Measurements from ENCODE around the gene CBX6. TPM values are rescaled to one million over a fixed set of nuclear protein-coding genes. Genes with fewer than 3 reads are reported as not detected.
"Not testable (repeated sequence)": the region's sequence is repeated elsewhere in the genome, so short reads cannot be mapped to it uniquely, and the experiment has no call there.

Gene CBX6
- total and polyA plus RNA-seq, 10 donors, result 10.2 to 72.2 (median 38.7) TPM

DNA sequence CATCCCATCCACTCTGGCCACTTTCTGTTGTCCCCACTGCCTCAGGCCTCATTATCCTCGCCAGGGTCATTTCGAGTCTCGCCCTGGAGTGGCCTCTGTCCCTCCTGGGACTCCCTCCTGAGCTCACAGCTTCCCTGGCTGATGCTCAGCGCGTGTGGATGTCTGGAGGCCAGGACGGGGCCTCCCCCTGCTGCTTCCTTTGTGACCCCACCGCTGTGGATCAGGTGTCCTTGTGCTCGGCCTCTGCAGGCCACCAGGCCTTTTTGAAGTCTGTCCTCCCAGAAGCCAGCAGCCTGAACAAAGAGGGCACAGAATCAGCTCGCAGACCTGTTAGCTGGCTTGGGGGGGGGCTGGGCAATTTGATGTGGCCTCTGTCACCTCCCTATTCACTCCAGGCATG, 13.5 kb downstream of the CBX6 start:
- H3K36me3 ChIP-seq, result peaks cover 0 to 7% (median 0%) of the 10 kb centered on the region in 6 donors
- 68 to 77% (median 71%) methylated on average over 7 to 9 of the region's 9 CpGs for WGBS, 5 donors
- TF ChIP-seq POLR2A (IDR thresholded peaks at IDR 0.05), result no peak
- TF ChIP-seq POLR2AphosphoS5 (IDR thresholded peaks at IDR 0.05), result peak in 1 of 3 donors; percentile 50
- H3K27ac ChIP-seq, result no peak overlapping the region
- no peaks in the 10 kb centered on the region for H3K9me3 ChIP-seq
- no peaks in the 10 kb centered on the region for H3K27me3 ChIP-seq (replicated peaks in 1 of 7)
- H3K4me1 ChIP-seq, result peaks cover 6 to 25% (median 17%) of the 10 kb centered on the region in 6 donors
- no peak overlapping the region for H3K4me3 ChIP-seq
- no peak for DNase-seq
- intact Hi-C loops (cut with DNase I; ENCODE audit: low total_unique reads), result loop anchor here (5.0 kb wide), 1 partner anchor 76 kb away; no protein-coding TSS in a partner anchor

DNA sequence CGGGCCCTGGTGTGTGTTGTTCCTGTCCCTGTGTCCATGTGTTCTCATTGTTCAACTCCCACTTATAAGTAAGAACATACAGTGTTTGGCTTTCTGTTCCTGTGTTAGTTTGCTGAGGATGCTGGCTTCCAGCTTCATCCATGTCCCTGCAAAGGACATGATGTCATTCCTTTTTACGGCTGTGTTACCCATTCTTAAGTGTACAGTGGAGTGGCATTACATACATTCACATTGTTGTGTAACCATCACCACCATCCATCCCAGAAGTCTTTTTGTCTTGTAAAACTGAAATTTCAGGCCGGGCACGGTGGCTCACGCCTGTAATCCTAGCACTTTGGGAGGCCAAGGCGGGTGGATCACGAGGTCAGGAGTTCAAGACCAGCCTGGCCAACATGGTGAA, 17.5 kb downstream of the CBX6 start:
- H3K4me1 ChIP-seq; DNase-seq; H3K36me3 ChIP-seq; H3K27ac ChIP-seq; H3K9me3 ChIP-seq; H3K4me3 ChIP-seq; H3K27me3 ChIP-seq (replicated peaks in 1 of 7); intact Hi-C loops (cut with DNase I; ENCODE audit: low total_unique reads): not testable (repeated sequence)
- 80 to 89% (median 85%) methylated on average over 7 of the region's 7 CpGs for WGBS, 5 donors

DNA sequence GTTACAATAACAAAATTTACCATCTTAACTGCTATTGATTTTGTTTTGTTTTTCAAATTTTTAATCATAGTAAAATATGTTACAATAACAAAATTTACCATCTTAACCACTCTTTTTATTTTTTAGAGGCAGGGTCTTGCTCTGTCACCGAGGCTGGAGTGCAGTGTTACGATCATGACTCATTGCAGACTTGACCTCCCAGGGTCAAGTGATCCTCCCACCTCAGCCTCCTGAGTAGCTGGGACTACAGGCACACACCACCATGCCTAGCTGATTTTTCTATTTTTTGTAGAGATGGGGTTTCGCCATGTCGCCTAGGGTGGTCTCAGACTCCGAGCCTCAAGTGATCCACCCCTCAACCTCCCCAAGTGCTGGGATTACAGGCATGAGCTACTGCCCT, 18.1 kb downstream of the CBX6 start:
- not testable (repeated sequence) for DNase-seq; H3K27me3 ChIP-seq (replicated peaks in 1 of 7)
- WGBS, 5 donors, result 77 to 84% (median 83%) methylated on average over 5 of the region's 5 CpGs

DNA sequence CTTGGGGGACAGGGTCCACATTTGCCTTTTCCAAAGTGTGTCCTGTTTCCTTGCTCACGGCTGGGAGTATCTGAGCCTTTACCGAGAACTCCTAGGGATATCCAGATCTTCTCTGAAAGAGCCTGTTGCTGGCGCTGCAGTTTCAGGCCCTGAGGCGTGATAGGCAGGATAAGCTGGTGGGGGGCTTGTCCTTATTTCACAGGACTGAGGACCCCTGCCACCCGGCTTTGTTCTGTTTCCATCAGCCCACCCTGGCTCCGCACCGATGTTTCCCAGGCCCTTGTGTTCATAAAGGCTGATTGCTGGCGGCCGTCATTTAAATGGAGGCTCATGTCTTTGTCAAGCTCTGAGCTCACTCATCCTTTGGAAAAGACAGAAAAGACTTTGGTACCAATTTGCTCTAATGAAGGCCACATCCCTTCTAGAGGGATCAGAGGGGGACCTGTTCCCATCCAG, 18.8 kb downstream of the CBX6 start:
- H3K27me3 ChIP-seq (replicated peaks in 1 of 7), result peaks cover 0 to 7% (median 0%) of the 10 kb centered on the region in 7 donors
- intact Hi-C loops (cut with DNase I; ENCODE audit: low total_unique reads), result no loop called here
- WGBS, 5 donors, result 77 to 82% (median 81%) methylated on average over 9 of the region's 9 CpGs

More for the DNA sequence above, 18.1 kb downstream of the CBX6 start:
- H3K27ac ChIP-seq; intact Hi-C loops (cut with DNase I; ENCODE audit: low total_unique reads); H3K4me3 ChIP-seq; H3K9me3 ChIP-seq; H3K4me1 ChIP-seq; H3K36me3 ChIP-seq: not testable (repeated sequence)

DNA sequence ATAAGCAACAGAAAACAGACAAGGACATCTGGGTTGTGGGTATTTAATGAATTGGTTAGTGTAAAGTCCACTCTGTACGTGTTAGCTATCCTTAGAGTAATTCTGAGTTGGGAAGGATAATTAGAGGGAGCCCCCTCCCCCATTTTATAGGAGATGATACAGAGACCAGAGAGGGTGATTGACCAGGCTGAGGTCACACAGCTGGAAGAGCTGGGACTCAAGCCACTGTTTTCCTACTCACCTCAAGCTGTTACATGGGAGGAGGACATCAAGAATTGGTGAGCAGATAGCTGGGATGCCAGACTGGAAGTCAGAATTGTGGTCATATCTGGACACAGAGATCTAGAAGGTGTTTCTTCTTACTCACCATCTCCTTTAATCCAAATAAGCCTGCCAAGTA, 19.5 kb downstream of the CBX6 start:
- no peak overlapping the region for H3K4me3 ChIP-seq
- H3K4me1 ChIP-seq, result no peaks in the 10 kb centered on the region
- H3K9me3 ChIP-seq, result no peaks in the 10 kb centered on the region
- H3K27ac ChIP-seq, result no peak overlapping the region
- intact Hi-C loops (cut with DNase I; ENCODE audit: low total_unique reads), result no loop called here
- TF ChIP-seq POLR2AphosphoS5 (IDR thresholded peaks at IDR 0.05), result no peak
- TF ChIP-seq POLR2A (IDR thresholded peaks at IDR 0.05), result no peak
- TF ChIP-seq CTCF (IDR thresholded peaks at IDR 0.05 in 8 of 11, conservative IDR thresholded peaks at IDR 0.05 in 3 of 11), result no peak
- WGBS, 5 donors, result 71 to 96% (median 81%) methylated on average over 1 of the region's 1 CpG
- H3K36me3 ChIP-seq, result no peaks in the 10 kb centered on the region
- DNase-seq, result no peak
- peaks cover 0 to 7% (median 0%) of the 10 kb centered on the region in 7 donors for H3K27me3 ChIP-seq (replicated peaks in 1 of 7)

More for the DNA sequence above, 18.8 kb downstream of the CBX6 start:
- no peak for TF ChIP-seq CTCF (IDR thresholded peaks at IDR 0.05 in 8 of 11, conservative IDR thresholded peaks at IDR 0.05 in 3 of 11)
- no peak for TF ChIP-seq POLR2AphosphoS5 (IDR thresholded peaks at IDR 0.05)
- TF ChIP-seq POLR2A (IDR thresholded peaks at IDR 0.05), result no peak
- H3K9me3 ChIP-seq, result no peaks in the 10 kb centered on the region
- H3K4me1 ChIP-seq, result no peaks in the 10 kb centered on the region
- no peak for DNase-seq
- H3K36me3 ChIP-seq, result no peaks in the 10 kb centered on the region
- H3K27ac ChIP-seq, result no peak overlapping the region
- H3K4me3 ChIP-seq, result no peak overlapping the region

All from spleen (tissue), 11 donors.